SIG-M5 treated with dmso at 0.1 percent for 504 hours (cell line): Measurements from ENCODE around the gene PLD5.
"Not testable (repeated sequence)": the region's sequence is repeated elsewhere in the genome, so short reads cannot be mapped to it uniquely, and the experiment has no call there.

Source experiments
- DNase-seq: peaks from one replicate; lab custom pipeline; 2025; ENCODE audit not compliant: unreplicated experiment; lab: John Stamatoyannopoulos, UW

The PLD5 gene

GRCh38 chr1:242081446-242081845 lies 443.1 kb downstream of the PLD5 start:
- DNase-seq, result no peak

- DNase-seq, result no peak
Measured at GRCh38 chr1:242065813-242066212, 458.7 kb downstream of the PLD5 start.

DNA sequence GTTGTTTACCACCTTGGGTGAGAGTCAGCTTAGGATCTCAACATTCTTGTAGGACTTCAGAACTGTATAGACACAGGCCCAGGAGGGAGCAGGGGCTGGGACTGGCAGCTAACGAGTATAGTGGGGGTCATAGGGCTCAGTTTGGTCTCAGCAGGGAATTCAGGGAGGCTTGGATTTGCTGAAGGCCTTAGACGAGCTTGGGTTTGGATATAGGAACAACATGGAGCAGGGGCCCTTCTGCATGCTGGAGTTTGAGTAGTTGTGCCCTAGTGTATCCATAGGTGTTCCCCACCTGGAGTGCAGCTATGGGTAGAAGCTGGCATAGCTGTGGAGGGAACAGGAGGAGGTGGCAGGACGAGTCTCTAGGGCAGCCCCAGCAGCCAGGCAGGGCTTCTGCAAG lies 462.2 kb downstream of the PLD5 start:
- no peak for DNase-seq

DNA sequence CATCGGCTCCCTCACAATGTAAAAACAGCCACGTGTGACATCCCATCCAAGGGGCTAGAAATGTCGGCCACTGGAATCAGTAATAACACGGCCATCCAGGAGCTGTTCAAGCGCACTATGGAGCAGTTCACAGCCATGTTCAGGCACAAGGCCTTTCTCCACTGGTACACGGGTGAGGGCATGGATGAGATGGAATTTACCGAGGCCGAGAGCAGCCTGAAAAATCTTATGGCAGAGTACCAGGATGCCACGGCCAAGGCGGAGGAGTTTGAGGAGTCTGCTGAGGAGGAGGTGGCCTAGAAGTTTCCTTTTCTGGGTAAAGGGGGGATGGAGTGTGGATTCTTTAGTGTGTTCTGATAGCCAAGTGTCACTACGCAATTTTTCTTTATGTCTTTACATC lies 464.5 kb downstream of the PLD5 start:
- DNase-seq, result no peak

DNA sequence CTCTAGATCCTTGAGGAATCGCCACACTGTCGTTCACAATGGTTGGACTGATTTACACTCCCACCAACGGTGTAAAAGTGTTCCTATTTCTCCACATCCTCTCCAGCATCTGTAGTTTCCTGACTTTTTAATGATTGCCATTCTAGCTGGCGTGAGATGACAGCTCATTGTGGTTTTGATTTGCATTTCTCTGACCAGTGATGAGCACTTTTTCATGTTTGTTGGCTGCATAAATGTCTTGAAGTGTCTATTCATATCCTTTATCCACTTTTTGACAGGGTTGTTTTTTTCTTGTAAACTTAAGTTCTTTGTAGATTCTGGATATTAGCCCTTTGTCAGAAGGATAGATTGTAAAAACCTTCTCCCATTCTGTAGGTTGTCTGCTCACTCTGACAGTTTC lies 465.9 kb downstream of the PLD5 start:
- not testable (repeated sequence) for DNase-seq

- not testable (repeated sequence) for DNase-seq
Measured at GRCh38 chr1:242058181-242058580, 466.3 kb downstream of the PLD5 start.

DNA sequence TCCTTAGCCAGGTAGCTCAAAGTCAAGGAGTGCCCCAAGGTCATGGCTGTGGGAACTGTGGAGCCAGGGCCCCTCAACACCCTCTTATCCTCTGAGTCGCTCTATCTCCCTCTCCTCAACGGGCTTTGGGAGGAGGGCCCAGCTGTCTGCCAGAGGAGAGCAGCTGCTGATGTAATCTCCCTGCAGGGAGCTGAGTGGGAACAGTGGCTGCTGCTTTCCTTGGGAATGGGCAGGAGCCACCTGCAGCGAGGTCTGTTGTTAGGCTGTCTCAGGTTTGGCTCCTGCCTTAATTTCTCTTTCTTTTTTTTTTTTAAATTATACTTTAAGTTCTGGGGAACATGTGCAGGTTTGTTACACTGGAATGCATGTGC lies 466.8 kb downstream of the PLD5 start:
- DNase-seq, result no peak

GRCh38 chr1:242056988-242057744 lies 467.3 kb downstream of the PLD5 start:
- no peak for DNase-seq

DNA sequence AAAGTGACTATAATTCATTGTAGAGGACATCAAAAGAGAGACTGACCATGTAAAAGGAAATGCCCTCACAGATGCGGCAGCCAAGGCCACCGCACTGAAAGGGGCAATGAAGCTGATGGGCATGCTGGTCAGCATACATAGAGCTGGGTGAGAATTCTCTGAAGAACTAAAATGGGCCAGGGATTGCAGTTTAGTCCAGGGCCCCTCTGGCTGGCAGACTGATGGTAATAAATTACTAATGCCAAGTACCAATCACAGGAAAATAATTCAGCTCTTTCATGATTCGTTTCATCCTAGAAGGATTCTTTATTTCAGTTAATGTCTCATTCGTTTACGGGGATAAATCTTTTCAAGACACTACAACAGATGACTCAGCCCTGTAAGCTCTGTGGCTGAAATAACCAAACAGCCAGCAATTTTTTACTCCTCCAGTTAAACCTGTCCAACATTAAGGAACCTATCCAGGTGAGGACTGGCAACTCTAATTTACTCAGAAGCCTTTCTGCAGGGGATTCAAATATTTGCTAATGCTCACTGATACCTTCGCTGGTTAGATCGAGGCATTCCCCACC lies 468.7 kb downstream of the PLD5 start:
- no peak for DNase-seq

- no peak for DNase-seq
Measured at GRCh38 chr1:242043165-242043564, 481.3 kb downstream of the PLD5 start.

GRCh38 chr1:242034392-242034791 lies 490.1 kb downstream of the PLD5 start:
- no peak for DNase-seq

DNA sequence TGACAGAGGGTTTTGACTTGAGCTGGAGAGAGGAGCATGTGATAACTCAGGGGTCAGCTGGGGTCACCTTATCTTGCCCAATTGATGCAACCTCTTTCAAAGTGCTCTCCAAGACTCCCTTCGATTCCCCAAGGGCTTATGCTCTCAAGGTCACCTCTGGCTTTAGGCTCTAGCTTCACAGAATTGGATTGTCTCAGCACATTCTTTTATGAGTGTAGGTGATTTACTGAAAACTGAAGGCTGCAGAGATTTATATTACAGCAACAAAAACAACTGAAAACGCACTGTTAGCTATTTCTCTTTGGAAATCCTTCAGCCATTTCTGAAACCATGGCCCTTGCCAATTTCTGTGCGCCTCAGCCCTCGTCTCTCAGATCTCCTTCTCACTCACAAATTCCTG lies 491.1 kb downstream of the PLD5 start:
- DNase-seq, result no peak
